ENCODE results near the gene FAM174C.
A peak's percentile ranks its signal among the peaks of the same experiment; 100 is the strongest.
"Not testable (repeated sequence)": the region's sequence is repeated elsewhere in the genome, so short reads cannot be mapped to it uniquely, and the experiment has no call there.

Gene FAM174C

GRCh38 chr19:1288833-1289685, 13.7 kb downstream of the FAM174C start:
- no peak for DNase-seq

- no peak for DNase-seq
Measured at GRCh38 chr19:1289686-1290025, 14.3 kb downstream of the FAM174C start.

- no peak for DNase-seq
Measured at GRCh38 chr19:1290196-1290702, 14.9 kb downstream of the FAM174C start.

GRCh38 chr19:1290703-1291651, 15.6 kb downstream of the FAM174C start:
- no peak for DNase-seq

- no peak for DNase-seq
Measured at GRCh38 chr19:1291761-1292418, 16.6 kb downstream of the FAM174C start.

GRCh38 chr19:1292419-1293151, 17.3 kb downstream of the FAM174C start:
- no peak for DNase-seq

- no peak for DNase-seq
Measured at GRCh38 chr19:1293782-1294604, 18.7 kb downstream of the FAM174C start.

GRCh38 chr19:1294688-1295087, 19.4 kb downstream of the FAM174C start:
- DNase-seq = no peak

GRCh38 chr19:1295169-1296012, 20.1 kb downstream of the FAM174C start:
- peak; percentile 36 for DNase-seq

GRCh38 chr19:1296078-1296477, 20.7 kb downstream of the FAM174C start:
- no peak for DNase-seq

GRCh38 chr19:1296575-1297271, 21.4 kb downstream of the FAM174C start:
- no peak for DNase-seq

- no peak for DNase-seq
Measured at GRCh38 chr19:1298235-1298634, 22.9 kb downstream of the FAM174C start.

- DNase-seq = no peak
Measured at GRCh38 chr19:1299801-1300200, 24.5 kb downstream of the FAM174C start.

GRCh38 chr19:1300744-1301490, 25.6 kb downstream of the FAM174C start:
- DNase-seq = no peak

GRCh38 chr19:1302533-1303239, 27.4 kb downstream of the FAM174C start:
- DNase-seq = no peak

GRCh38 chr19:1304197-1304924, 29.0 kb downstream of the FAM174C start:
- DNase-seq = no peak

- DNase-seq = not testable (repeated sequence)
Measured at GRCh38 chr19:1305354-1305753, 30.0 kb downstream of the FAM174C start.

GRCh38 chr19:1307320-1307719, 32.0 kb downstream of the FAM174C start:
- DNase-seq = peak; percentile 73

All from NCI-H82 (cell line).